ENCODE results near the gene FEZ2.
A peak's percentile ranks its signal among the peaks of the same experiment; 100 is the strongest.

FEZ2 gene

GRCh38 chr2:36530178-36530982 is 67.6 kb downstream of the FEZ2 start:
- DNase-seq (ENCODE audit: low spot score) = no peak

DNA sequence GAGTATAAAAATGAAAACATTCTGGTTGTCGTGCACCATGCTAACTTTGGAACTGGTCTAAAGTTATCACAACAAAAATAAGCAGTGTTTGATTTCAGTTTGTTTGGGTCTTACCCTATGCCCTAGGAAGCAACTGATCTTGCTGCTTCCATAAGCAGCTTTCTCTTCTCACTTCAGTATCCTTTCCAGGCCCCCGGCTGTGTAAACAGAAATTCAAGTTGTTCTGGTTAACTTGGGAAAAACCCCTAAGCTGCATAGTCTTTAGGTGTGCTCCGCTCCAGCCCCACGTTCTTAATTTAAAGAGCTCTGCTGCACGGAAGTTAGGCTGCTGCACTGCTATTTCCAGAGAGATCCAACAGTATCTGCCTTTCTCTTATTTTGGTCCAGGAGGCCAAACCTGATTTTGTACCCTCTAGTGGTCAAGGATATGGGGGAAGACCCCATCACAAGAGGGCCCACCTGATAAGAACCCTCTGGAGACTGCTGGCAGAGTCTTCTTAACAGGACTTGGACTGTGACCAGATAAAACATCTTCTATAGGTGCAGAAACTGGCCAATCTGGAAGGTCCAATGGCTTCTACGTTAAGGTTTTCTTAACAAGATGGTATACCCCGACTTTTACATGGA is 69.1 kb downstream of the FEZ2 start:
- DNase-seq (ENCODE audit: low spot score) = no peak

DNA sequence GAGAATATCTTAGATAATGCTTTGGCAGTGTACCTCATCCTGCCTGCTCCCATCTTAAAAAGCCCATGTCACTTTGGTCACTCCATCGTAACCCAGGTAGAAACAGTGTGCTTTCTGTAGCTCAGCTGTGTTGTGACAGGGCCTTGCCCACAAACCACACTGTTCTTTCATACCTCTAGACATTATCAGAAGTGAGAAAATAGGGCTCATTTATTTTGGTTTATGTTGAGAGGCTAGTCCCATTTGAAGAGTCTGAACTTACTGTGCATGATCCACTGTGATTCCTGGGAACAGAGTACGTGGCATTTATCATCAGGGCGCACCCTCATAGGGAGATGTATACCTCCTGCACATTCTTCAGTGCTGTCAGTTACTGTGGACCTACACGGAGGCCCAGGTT is 69.7 kb downstream of the FEZ2 start:
- no peak for DNase-seq (ENCODE audit: low spot score)

- DNase-seq (ENCODE audit: low spot score) = no peak
Observed at GRCh38 chr2:36526226-36526625, 71.7 kb downstream of the FEZ2 start.

DNA sequence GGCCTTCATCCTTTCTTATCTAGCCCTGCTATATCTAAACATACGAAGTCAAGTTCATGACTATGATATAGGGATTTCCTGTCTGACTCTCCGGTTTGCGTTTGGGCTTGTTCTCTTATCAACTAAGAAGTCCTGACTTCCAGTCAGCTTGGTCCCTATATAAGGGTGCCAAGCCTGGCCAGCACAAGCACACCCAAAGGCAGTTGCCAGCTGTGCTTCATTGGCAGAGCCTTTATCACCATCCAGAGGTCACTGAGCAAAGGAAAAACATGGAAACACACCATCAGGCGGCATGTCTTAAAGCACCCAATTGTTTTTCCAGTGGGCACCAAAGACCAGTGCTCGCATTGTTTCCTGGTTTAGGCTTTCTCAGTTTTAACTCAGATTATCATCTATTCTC is 72.7 kb downstream of the FEZ2 start:
- no peak for DNase-seq (ENCODE audit: low spot score)

DNA sequence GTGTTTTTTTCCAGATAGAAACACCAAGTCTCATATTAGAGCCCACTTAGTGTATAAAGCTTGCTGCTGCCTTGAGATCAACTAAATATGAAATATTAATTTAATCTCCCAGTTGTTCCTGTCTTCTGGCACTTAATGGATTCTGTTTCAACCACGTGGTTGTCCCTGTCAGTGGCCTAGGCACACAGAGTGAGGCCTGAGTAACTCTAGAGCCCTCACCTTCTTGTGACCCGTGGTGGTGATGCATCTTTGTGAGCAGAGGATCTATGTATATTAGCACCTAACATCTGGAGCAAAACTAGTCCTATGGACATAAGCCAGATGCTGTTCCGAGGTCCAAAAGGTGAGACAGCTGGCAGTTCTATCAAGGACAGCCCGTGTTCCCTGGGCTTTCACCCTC is 74.8 kb downstream of the FEZ2 start:
- no peak for DNase-seq (ENCODE audit: low spot score)

DNA sequence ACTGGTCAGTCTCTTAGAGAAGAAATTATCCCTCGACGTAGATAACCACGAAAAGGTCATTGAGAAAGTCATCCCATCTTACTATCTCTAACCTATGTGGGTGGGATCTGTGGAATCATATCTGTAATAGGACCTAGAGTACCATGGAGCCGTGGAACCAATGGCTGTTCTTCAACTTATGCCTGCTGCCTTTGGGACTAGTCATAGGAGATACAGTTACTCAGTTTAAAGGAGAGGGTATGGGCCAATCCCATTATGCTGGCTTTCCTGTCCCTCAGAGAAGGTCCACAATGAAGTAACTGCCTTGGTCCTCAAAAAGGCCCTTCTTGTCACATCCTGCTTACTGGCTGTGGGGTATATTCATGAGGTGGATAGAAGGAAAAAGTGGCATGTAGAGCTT is 77.5 kb downstream of the FEZ2 start:
- no peak for DNase-seq (ENCODE audit: low spot score)

- DNase-seq (ENCODE audit: low spot score) = no peak
Observed at GRCh38 chr2:36516136-36516870, 81.7 kb downstream of the FEZ2 start.

DNA sequence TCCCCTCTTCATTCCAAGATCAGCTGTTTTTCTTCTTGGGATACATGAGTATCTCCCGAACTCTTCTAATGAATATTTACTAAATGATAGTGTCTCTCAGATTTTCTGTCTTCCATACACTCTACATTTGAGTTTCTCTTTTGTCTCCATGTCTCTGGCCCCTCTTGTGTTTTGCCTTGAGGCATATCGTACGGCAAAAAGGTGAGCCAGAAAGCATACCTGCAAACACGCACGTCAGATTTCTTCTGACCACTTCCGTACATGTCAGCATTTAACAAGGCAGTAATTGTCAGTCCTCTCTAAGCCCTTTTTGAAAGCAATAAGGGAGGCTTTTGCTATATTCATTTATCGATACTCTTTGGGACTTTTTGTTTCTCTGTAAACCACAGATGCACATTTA is 82.4 kb downstream of the FEZ2 start:
- DNase-seq (ENCODE audit: low spot score) = no peak

DNA sequence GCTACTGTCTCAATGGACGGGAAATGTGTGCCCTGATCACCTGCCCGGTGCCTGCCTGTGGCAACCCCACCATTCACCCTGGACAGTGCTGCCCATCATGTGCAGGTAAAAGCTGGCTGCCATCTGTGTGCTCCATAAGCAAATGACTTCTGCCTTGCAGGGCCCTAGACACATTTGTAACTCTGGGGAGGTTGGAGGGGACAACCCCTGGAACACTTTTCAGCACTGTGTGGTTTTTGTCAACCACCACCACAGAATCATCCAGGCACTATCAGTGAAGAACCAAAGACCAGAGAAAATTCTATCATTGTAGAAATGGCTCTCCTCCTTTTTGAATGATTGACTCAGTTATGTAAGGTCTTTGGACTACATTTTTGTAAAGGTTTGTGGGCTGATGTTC is 84.3 kb downstream of the FEZ2 start:
- no peak for DNase-seq (ENCODE audit: low spot score)

DNA sequence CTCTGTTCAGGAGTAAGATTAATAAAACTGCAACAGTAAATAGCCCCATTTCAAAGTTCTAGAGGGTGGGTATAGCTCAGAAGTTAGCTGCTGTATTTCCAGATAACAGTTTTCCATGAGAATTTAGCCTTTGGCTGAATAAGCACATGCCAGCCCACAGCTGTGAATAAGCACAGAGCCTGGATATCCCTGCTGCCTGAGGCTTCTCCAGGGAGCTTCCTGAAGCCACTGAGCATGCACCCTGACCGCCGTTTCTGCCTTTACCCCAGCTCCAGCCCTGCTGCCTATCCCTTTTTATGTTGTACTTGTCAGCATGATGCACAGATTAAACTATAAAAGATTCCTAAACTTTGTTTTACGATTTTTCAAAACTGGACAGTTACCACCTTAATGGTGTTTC is 85.3 kb downstream of the FEZ2 start:
- DNase-seq (ENCODE audit: low spot score) = no peak

- no peak for DNase-seq (ENCODE audit: low spot score)
Observed at GRCh38 chr2:36511858-36512603, 85.9 kb downstream of the FEZ2 start.

- no peak for DNase-seq (ENCODE audit: low spot score)
Observed at GRCh38 chr2:36509075-36509474, 88.9 kb downstream of the FEZ2 start.

DNA sequence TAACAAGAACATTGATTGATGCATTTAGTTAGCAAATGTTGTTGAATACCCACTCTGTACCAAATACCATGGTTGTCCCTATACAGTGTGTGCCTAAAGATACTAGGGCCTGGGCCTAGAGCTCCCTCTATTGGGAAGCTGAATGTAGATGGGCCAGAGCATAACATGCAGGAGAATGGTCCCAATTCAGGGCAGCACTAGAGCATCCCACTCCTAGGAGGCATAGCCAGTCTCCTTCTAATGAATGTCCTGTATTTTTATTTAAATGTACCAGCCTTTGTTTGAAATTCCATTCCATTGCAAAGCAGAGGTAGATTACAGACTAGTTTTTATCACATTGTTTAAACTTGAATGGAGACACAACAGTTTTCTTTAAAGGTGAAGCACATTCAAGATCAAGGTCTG is 90.6 kb downstream of the FEZ2 start:
- DNase-seq (ENCODE audit: low spot score) = peak; percentile 43
